Thoracic aorta (tissue), 2 donors: ENCODE measurements around the gene SUMO4. TPM values are rescaled to one million over a fixed set of nuclear protein-coding genes. Genes with fewer than 3 reads are reported as not detected.
A peak's percentile ranks its signal among the peaks of the same experiment; 100 is the strongest.

Experiments used
- ATAC-seq: fragments of 150-250 bp; one replicate; pipeline ENCODE4 v1.8.0; 2017; ENCODE audit warnings: low read depth; ENCODE audit not compliant: insufficient number of reproducible peaks, low FRiP score
- DNase-seq: peaks from one replicate; pipeline ENCODE4 v3.0.0-alpha.2; 2020; ENCODE audit warnings: low spot score
- H3K27ac ChIP-seq, 2 donors: fragments of 200-600 bp; sonication (generic); 1 replicate in 1 of 2; 2 replicates in 1 of 2; pipeline ENCODE4 v1.5.1; 2016; ENCODE audit warnings: mild to moderate bottlenecking in 2 of 2, moderate library complexity in 2 of 2
- H3K27me3 ChIP-seq: fragments of 200-600 bp; sonication (generic); replicated peaks from 2 replicates; pipeline ENCODE4 v1.6.0; 2016; ENCODE audit warnings: mild to moderate bottlenecking; ENCODE audit not compliant: insufficient read depth
- H3K36me3 ChIP-seq: fragments of 200-600 bp; sonication (generic); one replicate; pipeline ENCODE4 v1.5.1; 2016
- H3K4me1 ChIP-seq, 2 donors: fragments of 200-600 bp; sonication (generic); 1 replicate in 1 of 2; 2 replicates in 1 of 2; pipeline versions ENCODE4 v1.5.1 to v1.6.0; 2016; ENCODE audit warnings: low read depth in 2 of 2, mild to moderate bottlenecking in 1 of 2; ENCODE audit not compliant: control insufficient read depth in 1 of 2
- H3K4me3 ChIP-seq: fragments of 200-600 bp; sonication (generic); 2 replicates; pipeline ENCODE4 v1.5.1; 2016; ENCODE audit warnings: mild to moderate bottlenecking
- H3K9me3 ChIP-seq: fragments of 200-600 bp; sonication (generic); 2 replicates; pipeline ENCODE4 v1.5.1; 2016
- CTCF ChIP-seq: fragments of 200-600 bp; sonication (generic); IDR thresholded peaks from one replicate; pipeline ENCODE4 v1.5.1; 2019; ENCODE audit warnings: antibody characterized with exemption
- total RNA-seq, 2 donors: library from RNA; depleted of rRNA; stranded (reverse); fragments of >200 nt; gene quantifications; one replicate each; pipeline versions ENCODE4 v1.1.0 to v1.2.3, GENCODE V29; 2016

SUMO4 gene
- total RNA-seq, 2 donors from 2014 or later, result 3.2 to 5.6 TPM

- ATAC-seq (no peak), DNase-seq (no peak)
- no peak for TF ChIP-seq CTCF
- Histone ChIP-seq H3K9me3 (no peaks in the 10 kb centered on the region), H3K36me3 (no peaks in the 10 kb centered on the region), H3K4me1 (peaks cover 6 to 11% of the 10 kb centered on the region in 2 donors), H3K27me3 (no peaks in the 10 kb centered on the region), H3K27ac (no peak overlapping the region), H3K4me3 (no peak overlapping the region)
Observed at GRCh38 chr6:149422581-149422980, 22.5 kb downstream of the SUMO4 start.

GRCh38 chr6:149423964-149424440 lies 23.9 kb downstream of the SUMO4 start:
- H3K4me3 ChIP-seq, result peak overlapping the region; percentile 38

GRCh38 chr6:149425224-149425623 lies 25.2 kb downstream of the SUMO4 start:
- H3K27ac ChIP-seq, result no peak overlapping the region
- DNase-seq (no peak), ATAC-seq (no peak)
- TF ChIP-seq CTCF, result no peak
- peaks cover 6 to 11% of the 10 kb centered on the region in 2 donors for H3K4me1 ChIP-seq
- H3K27me3 ChIP-seq, result no peaks in the 10 kb centered on the region
- H3K4me3 ChIP-seq, result no peak overlapping the region
- H3K9me3 ChIP-seq, result no peaks in the 10 kb centered on the region
- no peaks in the 10 kb centered on the region for H3K36me3 ChIP-seq

More at GRCh38 chr6:149423964-149424440, 23.9 kb downstream of the SUMO4 start:
- no peak for DNase-seq
- Histone ChIP-seq H3K4me1 (peaks cover 6 to 11% of the 10 kb centered on the region in 2 donors), H3K9me3 (no peaks in the 10 kb centered on the region), H3K27ac (peak overlapping the region in 1 of 2 donors; percentile 31), H3K27me3 (no peaks in the 10 kb centered on the region), H3K36me3 (no peaks in the 10 kb centered on the region)
- ATAC-seq, result no peak
- no peak for TF ChIP-seq CTCF

GRCh38 chr6:149425754-149426153 lies 25.7 kb downstream of the SUMO4 start:
- TF ChIP-seq CTCF, result no peak
- ATAC-seq (no peak), DNase-seq (no peak)
- Histone ChIP-seq H3K9me3 (no peaks in the 10 kb centered on the region), H3K4me3 (no peak overlapping the region), H3K36me3 (no peaks in the 10 kb centered on the region), H3K27ac (no peak overlapping the region), H3K27me3 (no peaks in the 10 kb centered on the region), H3K4me1 (peaks cover 6 to 11% of the 10 kb centered on the region in 2 donors)

- DNase-seq, result no peak
- Histone ChIP-seq H3K9me3 (no peaks in the 10 kb centered on the region), H3K36me3 (no peaks in the 10 kb centered on the region), H3K4me3 (no peak overlapping the region), H3K4me1 (peaks cover 6 to 8% of the 10 kb centered on the region in 2 donors), H3K27me3 (no peaks in the 10 kb centered on the region), H3K27ac (no peak overlapping the region)
- TF ChIP-seq CTCF, result no peak
- ATAC-seq, result no peak
Observed at GRCh38 chr6:149428606-149429005, 28.5 kb downstream of the SUMO4 start.
